Measurements from ENCODE around the gene KIF6. TPM values are rescaled to one million over a fixed set of nuclear protein-coding genes. Genes with fewer than 3 reads are reported as not detected.
"Not testable (repeated sequence)": the region's sequence is repeated elsewhere in the genome, so short reads cannot be mapped to it uniquely, and the experiment has no call there.

KIF6 gene, protein sequence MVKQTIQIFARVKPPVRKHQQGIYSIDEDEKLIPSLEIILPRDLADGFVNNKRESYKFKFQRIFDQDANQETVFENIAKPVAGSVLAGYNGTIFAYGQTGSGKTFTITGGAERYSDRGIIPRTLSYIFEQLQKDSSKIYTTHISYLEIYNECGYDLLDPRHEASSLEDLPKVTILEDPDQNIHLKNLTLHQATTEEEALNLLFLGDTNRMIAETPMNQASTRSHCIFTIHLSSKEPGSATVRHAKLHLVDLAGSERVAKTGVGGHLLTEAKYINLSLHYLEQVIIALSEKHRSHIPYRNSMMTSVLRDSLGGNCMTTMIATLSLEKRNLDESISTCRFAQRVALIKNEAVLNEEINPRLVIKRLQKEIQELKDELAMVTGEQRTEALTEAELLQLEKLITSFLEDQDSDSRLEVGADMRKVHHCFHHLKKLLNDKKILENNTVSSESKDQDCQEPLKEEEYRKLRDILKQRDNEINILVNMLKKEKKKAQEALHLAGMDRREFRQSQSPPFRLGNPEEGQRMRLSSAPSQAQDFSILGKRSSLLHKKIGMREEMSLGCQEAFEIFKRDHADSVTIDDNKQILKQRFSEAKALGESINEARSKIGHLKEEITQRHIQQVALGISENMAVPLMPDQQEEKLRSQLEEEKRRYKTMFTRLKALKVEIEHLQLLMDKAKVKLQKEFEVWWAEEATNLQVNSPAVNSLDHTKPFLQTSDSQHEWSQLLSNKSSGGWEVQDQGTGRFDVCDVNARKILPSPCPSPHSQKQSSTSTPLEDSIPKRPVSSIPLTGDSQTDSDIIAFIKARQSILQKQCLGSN
- polyA plus RNA-seq (2013, experiment 1 of 2; ENCODE audit: insufficient read length) = 1.0 TPM
- polyA plus RNA-seq (2013, experiment 2 of 2; ENCODE audit: insufficient read length) = 2.2 TPM

DNA sequence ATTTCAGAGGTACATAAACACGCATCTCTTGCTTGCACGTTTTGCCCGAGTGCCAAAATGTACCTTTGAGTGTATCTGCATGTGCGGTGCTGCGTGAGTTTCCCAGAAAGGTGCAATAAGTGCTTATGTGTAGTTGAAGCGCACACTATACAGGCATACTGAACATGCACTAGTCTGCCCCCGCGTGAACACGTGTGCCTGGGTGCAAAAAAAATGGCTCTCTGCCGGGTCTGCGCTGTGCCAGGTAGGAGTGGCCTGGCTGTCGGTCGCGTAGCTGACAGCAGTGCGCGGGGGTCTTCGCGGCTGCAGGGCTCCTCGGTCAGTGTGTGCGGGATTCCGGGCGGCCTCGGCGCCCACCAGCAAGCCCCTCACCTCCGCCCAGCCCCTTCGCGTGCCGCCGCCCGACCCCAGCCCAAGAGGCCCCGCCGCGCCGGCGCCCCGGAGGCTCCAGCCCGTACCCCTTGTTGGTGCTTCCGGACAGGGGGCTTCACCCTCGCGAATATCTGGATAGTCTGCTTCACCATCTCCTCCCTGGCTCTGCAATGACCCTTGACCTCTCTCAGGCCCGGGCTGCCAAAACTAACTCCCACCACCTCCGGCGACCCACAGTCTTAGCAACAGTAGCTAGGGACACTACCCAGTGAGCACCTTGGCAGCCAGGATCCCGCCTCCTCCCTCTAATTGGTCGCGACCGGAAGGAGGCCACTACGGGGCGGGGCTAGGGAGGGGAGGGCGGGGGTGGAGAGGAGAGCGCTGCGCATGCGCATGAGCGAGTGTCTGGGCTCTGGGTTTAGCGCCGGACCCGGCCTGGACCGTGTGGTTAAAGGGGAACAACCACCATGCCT is at the start of gene KIF6:
Gene KIF6 (minus strand): TSS at position 622 of the 845 bp plus-strand sequence. CDS start 98 bp downstream, at position 524.
- DNase-seq = peak; percentile 90

DNA sequence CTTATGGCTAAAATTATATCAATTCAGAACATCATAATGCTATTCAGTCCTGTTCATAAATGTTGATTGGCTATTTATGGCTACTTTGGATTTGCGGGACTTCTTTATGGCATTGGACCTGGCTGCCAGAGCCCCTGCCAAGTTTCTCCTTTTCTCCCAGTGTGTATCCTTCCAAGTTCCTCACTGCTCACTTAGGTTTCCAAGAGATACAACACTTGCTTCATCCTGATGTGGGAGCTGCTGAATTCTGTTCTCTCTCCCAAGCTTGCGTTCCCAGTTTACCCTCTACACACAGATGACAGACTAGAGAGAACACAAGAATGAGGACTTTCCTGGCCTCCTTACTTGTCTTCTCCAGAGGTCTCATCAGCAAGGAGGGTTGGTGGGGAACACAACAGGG is 48.6 kb upstream of the KIF6 start:
- no peak for DNase-seq

DNA sequence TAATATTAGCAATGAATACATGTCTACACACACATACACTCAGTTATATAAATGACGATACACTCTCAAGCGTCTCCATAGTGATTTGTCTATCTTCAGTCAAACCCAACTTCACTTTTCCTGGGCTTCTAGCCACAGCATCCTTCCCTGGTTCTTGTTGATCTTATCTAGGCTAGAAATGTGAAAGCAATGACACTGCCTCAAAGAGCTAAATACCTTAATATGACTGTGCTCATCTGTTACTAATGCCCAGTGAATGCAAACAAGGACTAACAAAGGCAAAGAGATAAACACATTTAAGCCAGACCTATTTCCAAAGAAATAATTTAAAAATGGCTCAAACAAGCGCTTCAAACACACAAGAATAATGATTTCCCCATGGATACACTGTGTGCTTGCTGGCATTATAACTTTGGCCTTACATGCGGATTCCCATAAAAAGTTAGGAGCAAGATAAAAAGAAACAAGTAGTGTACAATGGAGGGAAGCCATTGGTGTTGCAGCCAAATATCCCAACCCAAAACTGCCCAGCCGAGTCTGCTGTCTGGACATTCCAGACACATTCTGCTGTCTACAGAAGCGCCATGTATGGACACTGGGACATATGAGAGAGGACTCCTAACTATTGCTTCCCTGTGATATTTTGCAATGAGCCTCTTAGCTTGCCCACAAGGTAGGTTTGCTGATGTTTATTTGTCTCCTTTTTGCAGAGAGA is 47.5 kb upstream of the KIF6 start:
- DNase-seq = peak; percentile 77

DNA sequence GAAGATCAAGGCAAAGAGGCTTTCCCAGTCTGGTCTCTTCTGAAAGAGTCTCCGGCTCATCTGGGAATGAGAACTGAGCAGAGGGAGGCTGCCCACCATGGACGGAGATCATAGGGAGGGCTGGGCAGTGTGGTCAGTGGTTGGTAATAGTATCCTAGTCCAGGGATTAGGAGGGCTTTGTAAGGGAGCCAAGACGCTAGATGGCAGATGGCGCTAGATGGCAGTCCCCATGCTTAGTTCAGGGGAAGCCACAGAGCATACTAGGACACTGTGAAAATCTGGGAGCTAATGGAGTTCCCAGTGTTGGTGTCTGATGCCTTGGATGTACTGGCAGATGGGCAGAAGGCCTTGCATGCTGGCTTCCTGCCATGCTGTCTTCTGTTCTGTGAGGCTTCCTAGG is 45.2 kb upstream of the KIF6 start:
- DNase-seq = no peak

DNA sequence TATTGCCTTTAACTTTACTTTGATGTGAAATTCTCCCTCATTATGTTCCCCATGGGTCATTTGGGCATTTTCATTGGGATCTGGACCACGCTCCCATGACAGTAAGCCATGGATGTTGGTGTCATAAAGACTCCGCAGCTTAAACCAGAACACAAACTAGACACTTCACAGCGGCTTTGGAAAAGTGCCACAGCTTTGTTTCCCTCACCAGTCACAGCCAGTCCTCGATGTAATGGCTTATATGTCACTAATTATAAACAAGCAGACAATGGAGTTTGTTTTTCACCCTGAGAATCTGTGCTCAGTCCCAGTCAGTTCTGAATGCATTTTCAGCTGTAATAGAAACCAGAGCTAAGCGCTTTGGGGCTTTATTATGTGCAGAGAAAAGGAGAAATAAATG is 43.8 kb upstream of the KIF6 start:
- DNase-seq = no peak

DNA sequence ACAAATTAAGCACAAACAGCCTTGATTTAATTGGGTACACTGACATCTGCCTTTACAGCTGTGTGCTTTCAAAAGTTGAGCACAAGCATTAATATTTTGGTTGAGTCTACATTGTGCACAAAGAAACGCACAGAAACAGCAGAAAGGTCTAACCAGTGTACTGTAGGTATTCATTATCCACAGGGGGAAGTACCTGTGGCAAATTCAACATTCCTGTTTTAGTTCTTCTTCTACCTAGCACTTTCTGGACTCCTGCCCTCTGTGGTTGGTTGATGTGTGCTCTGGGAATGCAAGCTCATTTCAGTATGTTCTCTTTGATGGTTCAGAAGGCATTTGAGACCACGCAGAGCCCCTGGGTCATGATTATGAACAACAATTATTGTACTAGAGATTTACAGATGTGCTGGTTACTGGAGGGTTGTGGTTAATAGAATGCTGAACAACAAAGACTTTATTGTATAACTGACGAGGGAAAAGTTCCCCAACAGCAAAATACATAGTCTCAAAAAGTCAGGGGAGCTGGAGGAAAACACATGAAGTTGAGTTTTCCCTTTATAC is 40.4 kb upstream of the KIF6 start:
- DNase-seq = no peak

DNA sequence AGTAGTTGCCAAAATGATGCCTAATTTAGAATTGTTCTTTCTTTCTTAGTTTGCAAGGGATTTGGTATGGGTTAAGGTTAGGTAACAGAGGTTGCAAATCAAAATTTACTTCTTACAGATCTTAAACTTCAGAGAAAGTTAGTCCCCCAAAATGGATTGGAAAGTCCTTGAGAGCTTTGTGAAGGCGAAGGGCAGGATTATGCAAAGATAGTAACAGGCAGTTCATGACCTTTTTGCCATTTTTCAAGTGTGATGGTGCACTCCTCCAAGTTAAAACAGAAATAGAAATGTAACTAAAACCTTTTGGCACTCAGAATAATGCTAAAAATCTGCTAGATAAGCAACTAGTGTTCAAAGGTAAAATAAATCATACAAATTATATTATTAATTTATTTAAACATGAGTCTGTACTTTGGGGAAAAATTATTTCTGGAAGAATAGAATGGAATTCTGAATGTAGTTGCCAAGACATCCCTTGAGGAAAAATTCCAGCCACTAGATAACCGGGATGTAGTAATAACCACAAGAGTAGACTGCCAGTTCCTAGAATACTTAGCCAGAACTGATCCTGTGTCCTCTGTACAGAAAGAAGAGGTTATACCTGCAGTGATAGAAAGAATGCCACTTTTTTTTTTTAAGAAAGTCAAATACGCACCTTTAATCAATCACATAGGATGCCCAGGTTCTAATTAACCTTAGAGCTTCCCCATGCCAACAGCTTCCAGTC is 35.2 kb upstream of the KIF6 start:
- DNase-seq = peak; percentile 24

DNA sequence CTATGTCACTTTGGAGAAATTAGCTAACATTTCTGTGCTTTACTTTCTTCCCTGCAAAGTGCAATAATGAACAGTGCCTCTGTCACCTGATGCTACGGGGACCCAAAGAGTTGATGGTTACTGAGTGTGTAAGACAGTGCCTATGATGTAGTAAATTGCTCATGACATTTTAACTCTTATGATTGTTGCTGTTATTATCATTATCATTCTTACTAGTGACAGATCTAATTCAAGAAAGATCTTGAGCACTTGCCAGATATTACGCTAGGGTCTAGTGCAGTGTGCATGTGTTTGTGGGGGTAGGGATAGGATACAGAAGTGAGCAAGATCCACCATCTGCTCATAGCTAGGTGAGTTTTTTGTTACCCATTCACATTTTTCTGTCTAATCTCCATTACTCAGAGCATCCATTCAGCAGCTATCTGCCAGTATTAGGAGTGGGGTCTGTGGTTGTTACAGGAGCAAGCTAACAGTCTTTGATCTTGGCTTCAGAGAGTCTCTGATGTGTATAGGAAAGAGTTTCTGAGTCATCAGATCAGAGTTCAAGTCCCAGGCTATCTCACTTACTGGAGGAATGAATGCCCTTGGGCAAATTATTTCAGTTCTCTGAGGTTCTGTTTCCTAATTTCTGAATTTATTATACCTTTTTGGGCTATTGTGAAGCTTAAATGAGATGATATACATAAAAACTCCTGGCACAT is 33.8 kb upstream of the KIF6 start:
- DNase-seq = no peak

DNA sequence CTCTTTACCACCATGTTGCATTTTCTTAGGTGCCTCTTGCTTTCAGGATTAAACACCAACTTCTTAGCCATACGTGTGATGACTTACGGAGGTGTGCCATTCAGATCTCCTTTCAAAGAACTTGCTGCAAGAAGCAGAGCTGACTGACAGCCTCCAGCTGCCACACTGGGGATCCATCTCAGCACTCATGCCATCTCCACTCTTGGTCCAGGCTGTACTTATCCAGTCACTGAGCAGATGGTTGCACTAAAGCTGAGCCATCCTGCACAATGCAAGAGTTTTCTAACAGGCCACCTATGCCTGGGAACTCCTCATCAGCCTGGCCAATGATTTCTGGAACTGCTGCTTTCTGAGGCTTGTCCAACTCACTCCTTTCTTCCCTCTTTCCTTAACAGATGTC is 31.4 kb upstream of the KIF6 start:
- DNase-seq = no peak

DNA sequence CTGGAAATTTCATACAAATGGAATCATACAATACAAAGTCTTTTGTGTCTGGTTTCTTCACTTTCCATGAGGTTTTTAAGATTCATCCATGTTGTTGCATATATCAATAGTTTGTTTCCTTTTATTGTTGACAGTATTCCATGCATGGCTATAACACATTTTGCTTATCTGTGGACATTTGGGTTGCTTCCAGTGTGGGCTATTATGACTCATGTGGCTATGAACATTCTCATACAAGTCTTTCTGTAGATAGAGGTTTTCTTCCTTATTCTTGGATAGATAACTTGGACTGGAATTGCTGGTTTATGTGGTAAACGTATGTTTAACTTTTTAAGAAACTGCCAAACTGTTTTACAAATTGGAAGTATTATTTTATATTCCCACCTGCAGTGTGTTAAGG is 30.0 kb upstream of the KIF6 start:
- DNase-seq = peak; percentile 47

DNA sequence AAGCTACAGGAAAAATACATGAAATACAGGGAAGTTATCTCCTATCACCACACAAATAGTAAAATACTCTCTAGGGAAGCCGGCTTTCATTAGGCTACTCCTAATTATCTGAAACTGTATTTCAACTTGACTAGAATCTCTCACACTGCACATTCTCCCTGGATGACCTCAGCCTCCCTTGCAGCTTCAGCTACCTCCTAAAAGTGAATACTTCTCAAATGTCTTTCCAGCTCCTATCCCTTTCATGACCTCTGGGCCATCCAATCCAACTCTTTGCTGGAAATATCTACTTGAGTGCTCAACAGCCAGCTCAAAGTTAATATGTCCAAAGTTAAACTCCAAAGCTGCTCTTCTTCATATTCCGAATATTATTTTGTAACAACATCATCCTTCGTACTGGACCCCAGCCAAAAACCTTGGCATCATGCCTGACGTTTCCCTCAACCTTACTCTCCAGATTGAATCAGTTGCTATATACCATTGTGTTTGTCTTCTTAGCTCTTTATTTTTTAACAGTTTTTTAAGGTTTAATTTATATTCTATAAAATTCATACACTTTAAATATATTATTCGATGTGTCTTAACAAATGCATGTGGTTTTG is 29.4 kb upstream of the KIF6 start:
- DNase-seq = no peak

DNA sequence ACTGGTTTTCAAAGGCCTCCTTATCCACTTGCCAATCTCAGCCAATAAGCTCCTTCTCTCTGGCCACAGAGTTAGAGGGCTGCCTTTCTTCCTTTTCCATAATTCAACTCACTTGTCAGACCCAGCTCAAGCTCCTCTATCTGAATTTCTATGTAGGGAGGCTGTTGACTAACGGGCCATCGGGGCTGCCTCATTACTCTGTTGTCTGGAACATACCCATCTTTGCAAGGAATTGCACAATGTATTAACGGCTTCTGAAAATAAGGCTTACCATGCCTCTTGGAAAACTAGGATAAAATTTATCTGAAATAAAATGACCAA is 28.5 kb upstream of the KIF6 start:
- DNase-seq = no peak

DNA sequence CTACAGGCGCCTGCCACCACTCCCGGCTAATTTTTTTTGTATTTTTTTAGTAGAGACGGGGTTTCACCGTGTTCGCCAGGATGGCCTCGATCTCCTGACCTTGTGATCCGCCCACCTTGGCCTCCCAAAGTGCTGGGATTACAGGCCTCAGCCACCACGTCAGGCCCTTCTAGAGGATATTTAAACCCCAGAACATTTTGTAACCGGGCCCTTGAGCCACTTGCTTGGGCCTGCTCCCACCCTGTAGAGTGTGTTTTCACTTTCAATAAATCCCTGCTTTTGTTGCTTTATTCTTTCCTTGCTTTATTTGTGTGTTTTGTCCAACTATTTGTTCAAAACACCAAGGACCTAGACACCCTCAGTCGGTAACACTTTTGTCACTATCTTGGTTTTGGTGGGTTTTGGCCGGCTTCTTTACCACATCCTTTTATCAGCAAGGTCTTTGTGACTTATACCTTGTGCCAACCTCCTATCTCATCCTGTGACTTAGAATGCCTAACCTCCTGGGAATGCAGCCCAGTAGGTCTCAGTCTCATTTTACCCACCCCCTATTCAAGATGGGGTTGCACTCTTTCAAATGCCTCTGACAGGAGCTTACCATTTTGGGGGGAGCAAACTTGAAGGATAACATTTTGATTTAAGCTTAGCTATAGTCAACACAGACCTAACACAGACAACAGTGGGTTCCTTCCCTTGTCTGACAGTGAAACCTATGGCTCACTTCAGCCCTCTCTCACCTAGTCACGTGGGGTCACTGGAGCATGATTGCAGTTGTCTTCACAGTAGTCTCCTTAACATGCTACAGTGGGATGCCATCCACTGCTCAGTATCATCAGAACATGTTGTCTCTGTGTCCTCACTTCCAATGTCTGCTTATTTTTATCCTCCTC is 27.9 kb upstream of the KIF6 start:
- DNase-seq = no peak

DNA sequence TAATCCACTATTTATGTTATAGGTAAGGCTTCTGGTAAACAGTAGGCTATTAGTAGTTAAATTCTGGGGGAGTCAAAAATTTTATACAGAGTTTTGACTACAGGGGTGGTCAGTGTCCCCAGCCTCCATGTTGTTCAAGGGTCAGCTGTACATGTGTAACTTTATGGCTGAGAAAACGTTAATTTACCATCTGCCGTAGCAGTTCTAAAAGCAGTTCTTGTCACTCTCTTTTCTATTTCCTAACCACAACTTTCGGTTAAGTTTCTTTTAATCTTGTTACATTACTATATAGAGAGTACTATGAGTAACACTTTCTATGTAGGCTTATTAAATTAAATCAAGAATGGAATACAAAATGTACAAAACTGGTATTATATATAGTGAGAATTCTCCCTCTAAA is 21.6 kb upstream of the KIF6 start:
- no peak for DNase-seq

DNA sequence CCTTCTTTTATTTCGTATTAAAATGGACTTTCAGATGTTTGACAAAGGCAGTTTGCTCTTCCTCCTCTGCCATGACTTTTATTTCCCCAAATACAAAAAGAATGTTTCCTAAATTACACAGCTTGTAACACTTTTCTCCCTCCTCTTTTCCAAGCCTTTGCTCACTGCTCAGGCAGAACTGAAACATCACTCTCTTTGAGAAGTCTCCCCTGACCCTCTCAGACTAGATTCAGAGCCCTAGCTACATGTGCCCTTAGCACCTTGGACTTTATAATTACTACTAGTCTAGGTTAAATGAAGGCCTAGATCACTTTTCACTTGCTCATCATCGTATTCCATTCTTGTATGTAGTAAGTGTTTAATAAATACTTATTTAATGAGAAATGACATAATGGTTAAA is 8.5 kb upstream of the KIF6 start:
- no peak for DNase-seq

DNA sequence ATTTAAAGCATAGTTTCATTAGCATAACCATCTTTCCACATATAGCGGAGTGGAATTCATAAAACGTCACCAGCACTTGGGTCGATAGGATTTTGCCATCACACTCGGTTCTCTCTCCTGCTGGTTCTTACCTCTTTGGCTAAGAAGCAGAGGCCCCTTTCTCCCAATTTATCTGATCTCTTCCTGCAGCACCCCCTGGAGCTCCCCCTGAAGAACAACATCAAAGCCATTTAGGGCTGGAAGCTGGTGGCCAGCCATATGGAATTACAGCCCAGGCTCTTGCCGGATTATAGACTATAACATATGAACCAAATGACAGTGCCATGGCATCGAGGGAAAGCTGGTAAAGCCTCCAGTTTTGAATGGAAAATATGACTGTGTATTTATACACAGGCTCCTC is 6.4 kb upstream of the KIF6 start:
- no peak for DNase-seq

DNA sequence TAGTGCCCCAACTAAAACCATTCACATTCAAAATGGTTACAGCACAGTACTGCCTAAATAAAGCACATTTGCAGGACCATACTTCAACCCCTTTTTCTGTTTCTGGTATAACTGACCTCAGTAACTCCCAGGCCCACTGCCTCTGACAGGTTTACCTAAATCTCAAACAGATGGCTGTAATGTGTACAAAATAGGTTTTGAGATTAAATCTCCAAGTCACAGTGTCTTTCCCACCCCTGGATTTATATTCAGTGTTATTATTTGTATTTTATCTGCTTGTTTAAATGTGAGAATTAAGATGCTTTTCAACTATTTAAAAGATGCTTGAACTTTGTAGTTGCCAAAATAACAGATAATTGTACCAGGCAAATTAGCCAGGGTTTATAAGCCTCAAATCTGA is 4.7 kb upstream of the KIF6 start:
- no peak for DNase-seq

DNA sequence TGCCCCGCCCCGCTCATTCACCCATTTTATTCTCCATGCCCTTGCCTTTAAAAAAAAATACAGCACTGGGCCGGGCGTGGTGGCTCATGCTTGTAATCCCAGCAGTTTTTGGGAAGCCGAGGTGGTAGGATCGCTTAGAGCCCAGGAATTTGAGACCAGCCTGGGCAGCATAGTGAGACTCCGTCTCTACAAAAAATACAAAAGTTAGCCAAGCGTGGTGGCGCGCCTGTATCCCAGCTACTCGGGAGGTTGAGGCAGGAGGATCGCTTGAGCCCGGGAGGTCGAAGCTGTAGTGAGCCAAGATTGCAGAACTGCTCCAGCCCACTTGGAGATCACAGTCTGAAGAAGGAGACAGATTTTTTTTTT is 407 bp upstream of the KIF6 start:
- DNase-seq = no peak

DNA sequence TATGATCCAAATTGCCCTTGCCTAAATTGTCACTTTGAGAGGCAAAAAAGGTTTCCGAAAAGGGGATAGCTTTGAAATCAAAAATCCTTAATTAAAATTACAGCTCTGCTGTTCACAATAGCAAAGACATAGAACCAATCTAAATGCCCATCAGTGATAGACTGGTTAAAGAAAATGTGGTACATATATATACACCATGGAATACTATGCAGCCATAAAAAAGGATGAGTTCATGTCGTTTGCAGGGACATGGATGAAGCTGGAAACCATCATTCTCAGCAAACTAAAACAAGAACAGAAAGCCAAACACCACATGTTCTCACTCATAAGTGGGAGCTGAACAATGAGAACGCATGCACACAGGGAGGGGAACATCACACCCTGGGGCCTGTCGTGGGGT is 1.9 kb downstream of the KIF6 start:
- not testable (repeated sequence) for DNase-seq

Data from fibroblast of skin of back (primary cell).